ENCODE results near the gene COL26A1.
"Not testable (repeated sequence)": the region's sequence is repeated elsewhere in the genome, so short reads cannot be mapped to it uniquely, and the experiment has no call there.

The COL26A1 gene

DNA sequence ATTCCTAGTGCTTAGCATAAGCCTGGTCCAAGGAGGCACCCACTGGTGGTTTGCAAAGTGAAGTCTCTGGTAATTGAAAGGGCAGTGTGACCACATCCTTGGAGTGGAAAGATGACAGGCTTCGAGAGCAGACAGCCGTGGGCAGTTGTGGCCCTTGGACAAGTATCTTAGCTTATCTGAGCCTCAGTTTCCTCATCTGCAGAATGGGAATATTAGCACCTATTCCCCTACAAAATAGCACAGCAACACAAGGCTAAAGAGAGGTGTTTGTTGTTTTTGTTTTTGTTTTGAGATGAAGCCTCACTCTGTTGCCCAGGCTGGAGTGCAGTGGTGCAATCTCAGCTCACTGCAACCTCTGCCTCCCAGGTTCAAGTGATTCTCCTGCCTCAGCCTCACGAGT is 237.1 kb downstream of the COL26A1 start:
- no peak for DNase-seq

DNA sequence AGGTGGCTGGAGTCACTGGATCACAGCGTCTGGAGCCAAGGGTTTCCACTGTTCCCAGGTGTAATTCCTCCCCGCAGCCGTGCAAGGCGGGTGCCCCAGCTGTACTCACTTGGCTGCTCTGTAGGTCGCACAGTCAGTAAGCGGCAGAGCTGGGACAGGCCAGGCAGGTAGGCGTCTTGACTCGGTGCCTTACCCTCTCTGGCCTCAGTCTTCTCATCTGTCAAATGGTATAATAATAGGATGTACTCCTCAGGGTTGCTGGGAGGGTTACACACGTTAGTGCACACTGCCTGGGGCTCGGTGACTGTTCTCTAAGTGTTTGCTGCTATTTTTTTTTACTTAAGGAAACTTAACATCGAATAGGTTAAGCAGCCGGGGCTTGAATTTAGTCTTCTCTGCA is 239.4 kb downstream of the COL26A1 start:
- no peak for DNase-seq

DNA sequence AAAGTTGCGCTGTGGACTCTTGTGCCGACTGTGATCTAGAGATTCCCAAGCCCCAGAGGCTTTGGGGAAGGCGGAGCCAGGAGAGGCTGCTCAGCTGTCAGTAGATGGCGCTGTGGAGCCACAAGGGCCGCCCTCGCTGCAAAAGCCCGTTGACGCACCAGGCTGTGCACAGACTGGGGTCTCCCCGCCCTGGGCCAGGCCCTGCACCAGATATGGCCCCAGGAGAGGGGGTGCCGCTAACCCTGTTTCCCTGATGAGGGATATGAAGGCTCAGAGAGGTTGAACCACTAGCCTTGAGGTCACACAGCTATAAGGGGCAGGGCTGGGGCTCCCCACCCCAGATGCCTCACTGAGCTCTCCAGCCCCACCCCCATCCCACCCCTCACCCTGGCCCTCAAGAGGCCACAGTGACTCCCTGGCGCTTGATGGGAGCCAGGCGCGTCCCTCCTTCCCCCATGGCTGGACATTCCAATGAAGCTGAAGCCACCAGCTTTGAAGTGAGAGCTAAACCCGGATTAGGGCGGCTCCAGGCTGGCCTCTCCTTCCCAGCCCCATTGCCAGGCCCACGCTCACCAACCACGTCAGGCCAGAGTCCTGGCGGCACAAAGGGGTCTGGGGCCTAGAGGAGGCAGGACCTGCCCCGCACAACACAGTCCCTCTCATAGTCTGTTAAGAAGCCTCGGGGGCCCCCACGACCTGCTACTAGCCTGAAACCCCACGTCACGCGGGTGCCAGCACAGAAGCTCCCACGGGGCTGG is 240.0 kb downstream of the COL26A1 start:
- peak in 10 of 14 donors; percentile 6 to 54 (median 17) for DNase-seq

DNA sequence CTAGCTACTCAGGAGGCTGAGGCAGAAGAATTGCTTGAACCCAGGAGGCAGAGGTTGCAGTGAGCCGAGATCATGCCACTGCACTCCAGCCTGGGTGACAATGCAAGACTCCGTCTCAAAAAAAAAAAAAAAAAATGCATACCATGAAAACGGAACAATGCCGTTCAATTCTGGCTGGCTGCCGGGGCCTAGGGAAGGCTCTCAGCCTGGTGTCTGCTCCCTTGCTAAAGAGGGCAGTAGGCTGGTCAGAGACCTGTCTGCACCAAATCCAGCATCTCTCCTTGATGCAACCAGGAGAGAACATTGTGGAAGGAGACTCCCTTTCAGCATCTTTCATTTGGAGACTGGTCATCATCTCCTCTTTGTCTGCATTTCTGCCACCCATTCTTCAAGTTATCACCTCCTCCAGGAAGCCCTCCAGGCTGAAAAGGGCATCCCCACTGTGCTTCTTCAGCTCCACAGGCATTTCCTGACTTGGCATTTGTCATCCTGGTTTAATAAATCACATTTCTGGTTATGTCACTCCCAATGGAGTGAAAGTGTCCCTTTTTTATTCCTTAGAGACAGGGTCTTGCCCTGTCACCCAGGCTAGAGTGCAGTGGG is 241.8 kb downstream of the COL26A1 start:
- no peak for DNase-seq

DNA sequence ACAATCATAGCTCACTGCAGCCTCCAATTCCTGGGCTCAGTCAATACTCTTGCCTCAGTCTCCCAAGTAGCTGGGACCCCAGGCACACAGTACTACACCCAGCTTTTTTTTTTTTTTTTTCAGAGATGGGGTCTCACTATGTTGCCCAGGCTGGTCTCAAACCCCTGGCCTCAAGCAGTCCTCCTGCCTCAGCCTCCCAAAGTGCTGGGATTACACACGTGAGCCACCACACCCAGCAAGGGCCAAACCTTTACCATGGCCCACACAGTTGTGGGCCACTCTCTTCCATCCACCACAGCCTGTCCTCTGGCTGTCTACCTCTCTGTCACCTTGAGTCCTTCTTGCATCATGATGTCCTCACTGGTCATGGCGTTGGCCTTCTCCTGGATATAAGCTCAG is 242.3 kb downstream of the COL26A1 start:
- not testable (repeated sequence) for DNase-seq

DNA sequence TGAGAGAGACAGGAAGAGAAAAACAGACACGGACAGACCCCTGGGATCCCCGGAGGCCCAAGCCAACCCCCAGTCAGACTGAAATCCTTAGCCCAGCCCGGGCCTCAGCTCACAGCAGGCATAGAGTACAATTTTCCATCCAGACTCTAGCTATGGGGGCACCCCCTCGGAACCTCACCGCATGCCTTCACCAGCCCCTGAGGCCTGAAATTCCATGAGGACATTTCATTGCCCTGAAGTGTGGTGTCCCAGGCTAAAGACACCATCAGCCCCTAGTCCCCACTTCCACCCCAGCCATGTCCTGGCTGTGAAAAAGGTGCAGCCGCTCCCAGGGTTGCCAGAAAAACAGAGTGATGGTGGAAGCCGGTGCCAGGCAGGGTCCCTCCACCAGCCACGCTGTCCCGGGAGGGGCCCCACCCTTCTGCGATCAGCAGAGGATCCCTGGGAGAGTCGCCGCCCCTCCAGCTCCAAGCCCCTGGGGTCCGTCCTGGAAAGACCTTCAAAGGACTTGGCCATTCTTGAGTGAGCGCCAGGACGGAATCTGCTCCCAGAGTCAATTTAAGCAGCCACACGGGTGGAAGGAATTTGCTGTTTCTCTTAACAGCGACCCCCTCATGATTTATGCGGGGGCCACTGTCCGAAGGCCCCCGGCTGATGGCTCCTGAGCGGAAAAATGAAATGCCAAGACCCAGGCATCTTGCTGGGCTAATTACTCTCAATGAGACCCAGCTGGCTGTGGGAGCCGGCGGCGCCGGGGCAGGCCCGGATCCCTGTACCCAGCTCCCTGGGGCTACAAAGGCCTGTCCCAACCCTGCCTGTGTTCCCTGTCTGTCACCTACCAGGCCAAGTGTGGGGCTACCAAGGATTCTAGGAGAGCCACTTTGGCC is 243.2 kb downstream of the COL26A1 start:
- no peak for DNase-seq

DNA sequence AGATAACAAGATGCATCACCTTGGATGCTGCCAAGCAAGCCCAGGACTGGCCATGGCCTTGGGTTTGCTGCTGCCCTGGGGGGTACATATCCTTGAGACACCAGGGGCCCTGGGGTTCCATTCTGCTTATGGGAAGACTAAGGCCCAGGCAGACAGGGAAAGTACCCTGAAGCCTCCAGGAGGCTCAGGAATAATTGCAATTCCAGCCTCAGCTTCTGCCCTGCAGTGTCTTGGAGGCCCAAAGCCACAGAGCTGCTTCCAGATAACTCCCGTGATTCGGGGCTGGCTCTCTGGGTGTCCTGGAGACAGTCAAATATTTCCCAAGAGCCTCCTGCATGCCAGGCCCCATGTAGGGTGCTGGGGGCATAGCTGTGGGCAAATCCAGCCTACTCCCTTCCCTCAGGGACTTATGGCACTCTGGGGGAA is 243.8 kb downstream of the COL26A1 start:
- DNase-seq = no peak

All from C1 segment of cervical spinal cord (tissue), 14 donors.